K562 (cell line): ENCODE measurements around the gene E2F2. TPM values are rescaled to one million over a fixed set of nuclear protein-coding genes. Genes with fewer than 3 reads are reported as not detected.

Experiments
- CBX1 ChIP-seq: sonication (generic); IDR thresholded peaks from 2 replicates; pipeline ENCODE4 v1.6.1; 2016; ENCODE audit warnings: antibody characterized with exemption, low read depth, mild to moderate bottlenecking
- CREB5 ChIP-seq: fragments of 250-450 bp; sonication (Bioruptor Pico); IDR thresholded peaks from 2 replicates; pipeline ENCODE4 v1.5.0; 2020; ENCODE audit warnings: mild to moderate bottlenecking
- ETS1 ChIP-seq: conservative IDR thresholded peaks from 2 replicates; pipeline ENCODE4 v1.6.1; 2011; ENCODE audit warnings: low read depth, mild to moderate bottlenecking, low read length; ENCODE audit not compliant: control insufficient read depth
- KAT8 ChIP-seq: fragments of 450-650 bp; IDR thresholded peaks from 2 replicates; pipeline ENCODE4 v1.6.1; 2016; ENCODE audit warnings: low read depth, mild to moderate bottlenecking
- KHSRP ChIP-seq: fragments of 450-650 bp; IDR thresholded peaks from 2 replicates; pipeline ENCODE4 v1.6.1; 2017
- MCM5 ChIP-seq: fragments of 450-650 bp; IDR thresholded peaks from 2 replicates; pipeline ENCODE4 v1.6.1; 2016; ENCODE audit warnings: low read depth
- NCOA6 ChIP-seq: fragments of 450-650 bp; IDR thresholded peaks from 2 replicates; pipeline ENCODE4 v1.6.1; 2017; ENCODE audit warnings: mild to moderate bottlenecking
- NFYB ChIP-seq: IDR thresholded peaks from 2 replicates; pipeline ENCODE4 v1.6.1; 2011; ENCODE audit warnings: mild to moderate bottlenecking, moderate library complexity; ENCODE audit not compliant: insufficient read length; ENCODE audit errors: extremely low read depth
- NR1H2 ChIP-seq: sonication (generic); formaldehyde crosslinking; IDR thresholded peaks from 2 replicates; pipeline ENCODE4 v1.4.0; 2020; ENCODE audit warnings: mild to moderate bottlenecking, missing genetic modification reagents
- POLR2H ChIP-seq: IDR thresholded peaks from 2 replicates; pipeline ENCODE4 v1.6.1; 2016; ENCODE audit warnings: missing genetic modification characterization, low read depth, mild to moderate bottlenecking, control low read depth, missing compliant biosample characterization, moderate library complexity
- SMAD4 ChIP-seq: fragments of 250-450 bp; sonication (Bioruptor Pico); conservative IDR thresholded peaks from 2 replicates; pipeline ENCODE4 v1.8.0; 2021; ENCODE audit warnings: inconsistent platforms, mild to moderate bottlenecking, moderate library complexity
- STAT6 ChIP-seq: sonication (generic); formaldehyde crosslinking; IDR thresholded peaks from 2 replicates; pipeline ENCODE4 v1.8.1; 2023; ENCODE audit warnings: mild to moderate bottlenecking, missing genetic modification reagents
- USF1 ChIP-seq: sonication (generic); formaldehyde crosslinking; IDR thresholded peaks from 2 replicates; pipeline ENCODE4 v1.9.0; 2022; ENCODE audit warnings: mild to moderate bottlenecking, missing genetic modification reagents
- ZFP30 ChIP-seq: fragments of 250-450 bp; sonication (Bioruptor Pico); IDR thresholded peaks from 2 replicates; pipeline ENCODE4 v1.8.0; 2022; ENCODE audit warnings: moderate library complexity, mild to moderate bottlenecking, inconsistent platforms, borderline replicate concordance
- ZFX ChIP-seq: sonication (generic); formaldehyde crosslinking; IDR thresholded peaks from 2 replicates; pipeline ENCODE4 v1.8.0; 2022; ENCODE audit warnings: mild to moderate bottlenecking, missing genetic modification reagents, moderate library complexity
- ZNF512 ChIP-seq: IDR thresholded peaks from 2 replicates; pipeline ENCODE4 v1.6.1; 2016; ENCODE audit warnings: missing genetic modification characterization, missing compliant biosample characterization
- ZNF778 ChIP-seq: fragments of 450-650 bp; formaldehyde crosslinking; IDR thresholded peaks from 2 replicates; pipeline ENCODE4 v1.4.0; 2020; ENCODE audit warnings: mild to moderate bottlenecking, moderate library complexity
- ZNF830 ChIP-seq: fragments of 250-450 bp; sonication (Bioruptor Pico); IDR thresholded peaks from 2 replicates; pipeline ENCODE4 v1.5.0; 2021; ENCODE audit warnings: mild to moderate bottlenecking
- ZSCAN29 ChIP-seq: fragments of 450-650 bp; IDR thresholded peaks from 2 replicates; pipeline ENCODE4 v1.6.1; 2017
- polyA plus RNA-seq, 8 experiments: library from polyadenylated mRNA; depleted of rRNA in 4 of 8; stranded (reverse) in 5 of 8; unstranded in 3 of 8; fragments of >200 nt; fragmentation: Nextera tagmentation in 2 of 8; fragmentation: Illumina TruSeq in 1 of 8; extraction: Ambion mirVana in 2 of 8; extraction: Trizol in 1 of 8; gene quantifications; 2 replicates each; pipeline versions ENCODE4 v1.2.1 to v1.2.3, GENCODE V29; 2011 to 2014; ENCODE audit warnings: inconsistent platforms in 1 of 8, missing spikeins in 1 of 8
- total RNA-seq, 7 experiments: library from RNA; depleted of rRNA in 6 of 7; stranded (reverse); fragments of >200 nt in 6 of 7; fragmentation: Illumina TruSeq in 2 of 7; extraction: Trizol in 2 of 7; gene quantifications; 2 replicates each; pipeline versions ENCODE4 v1.2.1 to v1.2.3, GENCODE V29; 2011 to 2021; ENCODE audit warnings: low replicate concordance in 1 of 7

Gene E2F2
- total and polyA plus RNA-seq, 9 of the 15 experiments (the other 6 are each of a cell fraction or from before 2014, with no cell fraction given) = 3.1 to 25.3 (median 11.4) TPM

- no peak for TF ChIP-seq CREB5 (CRISPR knock-in tag)
- TF ChIP-seq ZFX (CRISPR knock-in tag) = peak; percentile 77
- peak; percentile 70; the same call in 1 of the 2 replicates for TF ChIP-seq NCOA6
- TF ChIP-seq ZFP30 (CRISPR knock-in tag) = no peak
- TF ChIP-seq ZNF778 = no peak
- TF ChIP-seq NFYB = no peak
- peak; percentile 83 for TF ChIP-seq ZSCAN29
- TF ChIP-seq ZNF830 (CRISPR knock-in tag) = no peak
- peak; percentile 56; the same call in 1 of the 2 replicates for TF ChIP-seq STAT6 (CRISPR knock-in tag)
- no peak for TF ChIP-seq MCM5
- TF ChIP-seq ETS1 = peak; percentile 66
- 0 out of 2 replicates have a peak, but pooled peaks have one; percentile 5 for TF ChIP-seq USF1 (CRISPR knock-in tag)
- peak; percentile 73; the same call in 1 of the 2 replicates for TF ChIP-seq NR1H2 (CRISPR knock-in tag)
- no peak for TF ChIP-seq POLR2H (tag)
- 0 out of 2 replicates have a peak, but pooled peaks have one; percentile 14 for TF ChIP-seq SMAD4
- no peak for TF ChIP-seq CBX1
- peak; percentile 29; the same call in 1 of the 2 replicates for TF ChIP-seq ZNF512 (tag)
- no peak for TF ChIP-seq KAT8
- no peak for TF ChIP-seq KHSRP
Measured at GRCh38 chr1:23483321-23484252, 47.4 kb downstream of the E2F2 start, which contains the start of gene ASAP3 (continued).
